ENCODE measurements around the gene RFX2.

GRCh38 chr19:6095760-6096159 is 14.5 kb downstream of the RFX2 start:
- TF ChIP-seq CTCF (IDR thresholded peaks at IDR 0.05; ENCODE audit: low read depth, low read length, poor library complexity, severe bottlenecking) (no peak), EZH2phosphoT487 (IDR thresholded peaks at IDR 0.05; ENCODE audit: borderline replicate concordance, low read length) (no peak)

Measured in DOHH2 (cell line).